Testis (tissue), 2 donors: ENCODE measurements around the gene C1orf198.

Experiments used
- CTCF ChIP-seq, 3 experiments: fragments of 450-650 bp in 2 of 3; fragments of 200-600 bp in 1 of 3; sonication (generic) in 1 of 3; IDR thresholded peaks; one replicate each; pipeline ENCODE4 v1.5.1; 2016 to 2019; ENCODE audit warnings: antibody characterized with exemption in 3 of 3, mild to moderate bottlenecking in 2 of 3, moderate library complexity in 1 of 3
- POLR2A ChIP-seq: fragments of 450-650 bp; IDR thresholded peaks from one replicate; pipeline ENCODE4 v1.6.1; 2017; ENCODE audit warnings: antibody characterized with exemption, mild to moderate bottlenecking, moderate library complexity

GRCh38 chr1:230806552-230806951, 61.8 kb downstream of the C1orf198 start:
- TF ChIP-seq CTCF (IDR thresholded peaks at IDR 0.05), result no peak
- no peak for TF ChIP-seq POLR2A
